ENCODE measurements around the gene EIF3B.
A peak's percentile ranks its signal among the peaks of the same experiment; 100 is the strongest.
"Not testable (repeated sequence)": the region's sequence is repeated elsewhere in the genome, so short reads cannot be mapped to it uniquely, and the experiment has no call there.

Gene EIF3B

DNA sequence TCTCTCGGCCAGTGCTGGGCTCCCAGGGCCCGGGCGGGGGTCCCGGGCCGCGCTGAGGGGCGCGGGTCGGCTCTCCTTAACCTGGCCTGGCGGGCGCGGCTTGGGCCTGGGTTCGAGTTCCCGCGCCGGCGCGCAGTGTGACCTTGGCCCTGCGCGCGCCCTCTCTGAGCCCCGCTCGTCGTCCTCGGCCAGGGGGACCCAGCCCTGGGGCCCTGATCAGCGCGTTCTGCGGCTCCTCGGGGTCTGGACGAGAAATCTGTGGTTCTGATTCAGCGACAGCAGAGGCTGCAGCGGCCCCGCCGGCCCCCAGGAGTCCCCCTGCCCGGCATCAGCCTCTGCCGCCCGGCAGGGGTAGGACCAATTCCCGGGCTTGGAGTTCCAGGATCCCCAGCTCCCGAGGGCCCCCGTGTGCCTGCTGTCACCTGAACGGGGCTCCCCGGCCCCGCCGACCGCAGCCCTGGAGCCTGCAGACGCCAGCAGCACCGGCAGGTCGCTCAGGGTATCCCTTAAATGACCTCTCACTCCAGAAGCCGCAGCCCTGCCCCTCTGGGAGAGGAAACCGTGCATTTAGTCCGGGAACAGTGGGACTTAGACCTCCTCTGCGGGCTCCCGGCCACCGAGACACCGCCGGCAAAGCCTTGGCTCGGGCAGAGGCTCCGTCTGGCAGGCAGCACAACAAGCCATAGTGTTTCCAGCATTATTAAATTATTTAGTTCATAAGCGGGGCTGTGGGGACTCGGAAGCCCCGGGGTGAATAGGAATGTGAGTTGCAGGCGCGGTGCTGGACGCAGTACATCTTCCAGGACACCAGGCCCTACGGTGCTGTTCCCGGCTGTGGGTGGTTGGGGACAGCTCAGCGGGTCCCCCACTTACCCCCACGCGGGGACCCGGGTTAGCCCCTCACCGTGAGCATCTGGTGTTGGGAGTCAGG, 49.4 kb downstream of the EIF3B start:
- peak; percentile 17 for DNase-seq

DNA sequence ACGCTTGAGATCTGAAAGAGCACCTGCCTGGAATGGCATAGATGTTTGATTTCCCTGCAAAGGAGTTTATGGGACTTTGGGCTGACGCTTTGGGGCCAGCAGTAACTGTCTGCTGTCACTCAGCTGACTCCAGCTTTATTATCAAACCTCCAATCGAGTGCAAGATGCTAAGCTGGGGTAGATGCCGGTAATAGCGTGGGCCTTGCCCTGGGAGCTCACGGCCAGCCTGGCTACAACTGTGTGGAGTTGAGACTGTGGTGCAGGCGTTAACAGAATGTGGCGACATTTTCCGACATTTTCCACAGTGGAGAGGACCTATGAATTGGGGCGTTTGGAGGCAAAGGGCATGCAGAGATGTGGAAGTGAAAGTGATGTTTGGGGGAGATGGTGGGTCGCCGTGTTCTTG, 50.1 kb downstream of the EIF3B start:
- DNase-seq: no peak

DNA sequence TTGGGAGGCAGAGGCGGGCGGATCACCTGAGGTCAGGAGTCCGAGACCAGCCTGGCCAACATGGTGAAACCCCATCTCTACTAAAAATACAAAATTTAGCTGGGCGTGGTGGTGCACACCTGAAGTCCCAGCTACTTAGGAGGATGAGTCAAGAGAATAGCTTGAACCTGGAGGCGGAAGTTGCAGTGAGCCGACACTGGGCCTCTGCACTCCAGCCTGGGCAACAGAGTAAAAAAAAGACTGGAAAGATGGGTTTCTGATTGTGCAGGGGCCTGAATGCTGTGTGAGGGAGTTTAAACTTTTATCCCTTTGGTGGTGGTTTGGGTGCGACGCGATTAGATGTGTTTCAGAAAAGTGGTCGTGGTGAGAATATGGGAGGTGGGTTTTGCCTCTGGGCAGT, 50.6 kb downstream of the EIF3B start:
- DNase-seq: no peak

GRCh38 chr7:2405601-2406345, 51.1 kb downstream of the EIF3B start:
- peak; percentile 71 for DNase-seq

GRCh38 chr7:2409745-2410414, 55.3 kb downstream of the EIF3B start:
- DNase-seq: no peak

DNA sequence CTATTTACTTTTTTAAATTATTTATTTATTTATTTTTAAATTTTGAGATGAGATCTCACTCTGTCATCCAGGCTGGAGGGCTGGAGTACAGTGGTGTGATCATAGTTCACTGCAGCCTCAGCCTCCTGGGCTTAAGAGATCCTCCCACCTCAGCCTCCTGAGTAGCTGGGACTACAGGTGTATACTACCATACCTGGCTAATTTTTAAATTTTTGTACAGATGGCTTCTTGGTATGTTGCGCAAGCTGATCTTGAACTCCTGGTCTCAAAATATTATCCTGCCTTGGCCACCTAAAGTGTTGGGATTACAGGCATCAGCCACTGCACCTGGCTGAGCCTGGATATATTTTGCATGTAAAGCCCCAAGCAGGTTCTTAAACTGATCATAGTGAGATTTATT, 56.4 kb downstream of the EIF3B start:
- no peak for DNase-seq

GRCh38 chr7:2411815-2412586, 57.4 kb downstream of the EIF3B start:
- no peak for DNase-seq

GRCh38 chr7:2412587-2413201, 58.1 kb downstream of the EIF3B start:
- no peak for DNase-seq

DNA sequence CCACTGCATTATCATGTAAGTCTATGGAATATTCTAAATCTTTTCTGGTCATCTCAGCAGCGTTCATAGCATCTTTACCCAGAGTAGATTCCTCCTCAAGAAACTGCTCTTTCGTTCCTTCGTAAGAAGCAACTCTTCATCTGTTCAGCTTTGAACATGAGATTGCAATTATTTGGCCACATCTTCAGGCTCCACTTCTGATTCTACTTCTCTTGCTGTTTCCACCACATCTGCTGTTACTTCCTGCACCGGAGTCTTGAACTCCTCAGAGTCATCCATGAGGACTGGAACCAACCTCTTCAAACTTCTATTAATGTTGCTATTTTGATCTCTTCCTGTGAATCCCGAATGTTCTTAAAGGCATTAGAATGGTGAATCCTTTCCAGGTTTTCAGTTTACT, 61.4 kb downstream of the EIF3B start:
- no peak for DNase-seq

DNA sequence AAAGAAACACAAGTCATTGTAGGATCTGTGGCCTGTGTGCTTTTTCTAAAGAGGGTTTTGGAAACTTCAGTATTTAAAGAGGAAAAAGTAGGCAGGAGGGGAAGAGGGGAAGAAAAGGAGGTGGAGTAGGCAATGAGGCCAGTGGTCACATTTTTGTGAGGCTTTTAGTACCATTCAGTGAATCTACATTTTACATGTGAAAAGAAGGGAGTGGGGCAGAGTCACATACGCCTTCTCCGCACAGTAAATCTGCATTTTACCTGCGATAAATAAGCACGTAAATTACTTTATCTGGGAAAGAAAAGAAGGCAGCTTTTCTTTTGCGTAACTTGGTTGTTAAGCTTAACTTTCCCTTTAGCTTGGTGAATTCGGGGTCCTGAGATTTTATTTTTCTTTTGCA, 62.0 kb downstream of the EIF3B start:
- no peak for DNase-seq

DNA sequence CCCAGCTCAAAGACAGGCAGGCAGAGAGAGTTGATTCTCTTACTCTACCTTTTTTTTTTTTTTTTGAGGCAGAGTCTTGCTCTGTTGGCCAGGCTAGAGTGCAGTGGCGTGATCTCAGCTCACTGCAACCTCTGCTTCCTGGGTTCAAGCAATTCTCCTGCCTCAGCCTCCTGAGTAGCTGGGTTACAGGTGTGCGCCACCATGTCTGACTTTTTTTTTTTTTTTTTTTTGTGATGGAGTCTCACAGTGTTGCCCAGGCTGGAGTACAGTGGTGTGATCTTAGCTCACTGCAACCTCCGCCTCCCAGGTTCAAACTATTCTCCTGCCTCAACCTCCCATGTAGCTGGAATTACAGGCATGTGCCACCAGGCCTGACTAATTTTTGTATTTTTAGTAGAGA, 62.6 kb downstream of the EIF3B start:
- not testable (repeated sequence) for DNase-seq

DNA sequence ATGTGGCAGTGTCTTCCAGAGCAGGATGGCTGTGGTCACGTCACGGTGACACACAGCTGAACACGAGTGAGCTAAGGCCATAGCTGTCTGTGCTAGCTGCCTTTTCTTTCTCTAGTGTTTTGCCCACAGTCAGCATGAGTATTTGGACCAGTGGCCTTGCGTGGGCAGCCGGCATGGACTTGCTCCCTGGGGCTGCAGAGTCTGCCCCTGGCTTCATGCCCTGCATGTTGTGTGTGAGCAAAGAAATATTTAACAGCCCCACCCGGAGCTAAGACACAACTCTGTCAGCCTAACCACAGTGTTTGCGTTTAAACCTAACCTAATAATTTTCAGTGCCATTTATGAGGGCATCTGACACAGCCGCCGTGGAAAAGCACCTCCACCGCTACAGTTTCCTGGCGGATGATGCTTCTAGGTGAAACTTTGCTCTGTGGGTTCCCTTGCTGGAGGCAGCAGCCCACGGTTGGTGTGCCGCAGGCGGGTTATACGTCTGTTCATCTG, 63.4 kb downstream of the EIF3B start:
- peak; percentile 47 for DNase-seq

GRCh38 chr7:2420216-2420933, 65.7 kb downstream of the EIF3B start:
- no peak for DNase-seq

GRCh38 chr7:2421943-2422310, 67.3 kb downstream of the EIF3B start:
- no peak for DNase-seq

GRCh38 chr7:2425749-2426148, 71.1 kb downstream of the EIF3B start:
- no peak for DNase-seq
